H9 (cell line): ENCODE data around the gene ZNF790. TPM values are rescaled to one million over a fixed set of nuclear protein-coding genes. Genes with fewer than 3 reads are reported as not detected.

ENCODE experiments used
- DNase-seq: peaks from one replicate; pipeline ENCODE4 v3.0.0-alpha.2; 2017
- H2AFZ ChIP-seq: one replicate; pipeline ENCODE4 v1.6.1; 2013; ENCODE audit warnings: mild to moderate bottlenecking, low read length, control low read depth, moderate library complexity
- H2AK5ac ChIP-seq: 2 replicates; pipeline ENCODE4 v1.6.1; 2013; ENCODE audit warnings: low read length, control low read depth, mixed read lengths; ENCODE audit not compliant: insufficient read length
- H2BK120ac ChIP-seq: one replicate; pipeline ENCODE4 v1.6.1; 2013; ENCODE audit warnings: low read depth, mild to moderate bottlenecking, low read length, control low read depth, inconsistent platforms; ENCODE audit not compliant: poor library complexity, severe bottlenecking
- H2BK12ac ChIP-seq: 2 replicates; pipeline ENCODE4 v1.6.1; 2013; ENCODE audit warnings: low read length, control low read depth, mixed read lengths, low read depth; ENCODE audit not compliant: insufficient read length
- H2BK15ac ChIP-seq: 2 replicates; pipeline ENCODE4 v1.6.1; 2013; ENCODE audit warnings: low read depth, low read length, control low read depth
- H2BK20ac ChIP-seq: one replicate; pipeline ENCODE4 v1.6.1; 2013; ENCODE audit warnings: low read depth, mild to moderate bottlenecking, low read length, control low read depth, inconsistent platforms; ENCODE audit not compliant: poor library complexity, severe bottlenecking
- H2BK5ac ChIP-seq: 2 replicates; pipeline ENCODE4 v1.6.1; 2013; ENCODE audit warnings: low read length, control low read depth, mixed read lengths; ENCODE audit not compliant: insufficient read length
- H3K14ac ChIP-seq: 2 replicates; pipeline ENCODE4 v1.6.1; 2013; ENCODE audit warnings: low read length, control low read depth; ENCODE audit not compliant: insufficient read depth
- H3K18ac ChIP-seq: 2 replicates; pipeline ENCODE4 v1.6.1; 2013; ENCODE audit warnings: low read depth, mild to moderate bottlenecking, mixed read lengths, low read length, control low read depth; ENCODE audit not compliant: insufficient read length
- H3K23ac ChIP-seq: 2 replicates; pipeline ENCODE4 v1.6.1; 2013; ENCODE audit warnings: low read length, control low read depth, mixed read lengths, low read depth; ENCODE audit not compliant: insufficient read length
- H3K23me2 ChIP-seq: 2 replicates; pipeline ENCODE4 v1.6.1; 2013; ENCODE audit warnings: low read depth, mild to moderate bottlenecking, mixed read lengths, low read length, control low read depth; ENCODE audit not compliant: insufficient read length, poor library complexity, severe bottlenecking
- H3K27ac ChIP-seq: 2 replicates; pipeline ENCODE4 v1.5.1; 2013; ENCODE audit warnings: low read length, control low read depth, mixed read lengths, low read depth; ENCODE audit not compliant: insufficient read length
- H3K27me3 ChIP-seq: 2 replicates; pipeline ENCODE4 v1.6.1; 2013; ENCODE audit warnings: low read length, control low read depth, inconsistent platforms; ENCODE audit not compliant: insufficient read depth
- H3K4ac ChIP-seq: 2 replicates; pipeline ENCODE4 v1.6.1; 2013; ENCODE audit warnings: low read depth, mild to moderate bottlenecking, control low read depth, inconsistent platforms, low read length, moderate library complexity
- H3K4me1 ChIP-seq: 2 replicates; pipeline ENCODE4 v1.6.1; 2013; ENCODE audit warnings: low read length, control low read depth, inconsistent platforms; ENCODE audit not compliant: insufficient read depth
- H3K4me2 ChIP-seq: 2 replicates; pipeline ENCODE4 v1.6.1; 2013; ENCODE audit warnings: low read length, control low read depth, mixed read lengths; ENCODE audit not compliant: insufficient read length, insufficient read depth
- H3K56ac ChIP-seq: 2 replicates; pipeline ENCODE4 v1.6.1; 2013; ENCODE audit warnings: low read depth, mild to moderate bottlenecking, mixed read lengths, low read length, control low read depth; ENCODE audit not compliant: insufficient read length
- H3K79me1 ChIP-seq: 2 replicates; pipeline ENCODE4 v1.6.1; 2013; ENCODE audit warnings: low read depth, mild to moderate bottlenecking, moderate library complexity, low read length, control low read depth, inconsistent platforms; ENCODE audit not compliant: insufficient read depth, poor library complexity, severe bottlenecking
- H3K79me2 ChIP-seq: 2 replicates; pipeline ENCODE4 v1.6.1; 2013; ENCODE audit warnings: low read length, control low read depth, inconsistent platforms; ENCODE audit not compliant: insufficient read depth
- H3K9ac ChIP-seq: 2 replicates; pipeline ENCODE4 v1.6.1; 2013; ENCODE audit warnings: low read length, control low read depth, mixed read lengths; ENCODE audit not compliant: insufficient read length; ENCODE audit errors: extremely low read depth
- H3K9me3 ChIP-seq: one replicate; pipeline ENCODE4 v1.6.1; 2013; ENCODE audit warnings: low read depth, low read length, inconsistent platforms; ENCODE audit not compliant: control insufficient read depth
- H3T11ph ChIP-seq: one replicate; pipeline ENCODE4 v1.6.1; 2013; ENCODE audit warnings: mild to moderate bottlenecking, low read length, control low read depth, inconsistent platforms
- H4K20me1 ChIP-seq: one replicate; pipeline ENCODE4 v1.6.1; 2013; ENCODE audit not compliant: control insufficient read depth, insufficient read length, insufficient read depth
- H4K5ac ChIP-seq: 2 replicates; pipeline ENCODE4 v1.6.1; 2013; ENCODE audit warnings: low read depth, mild to moderate bottlenecking, mixed read lengths, low read length, control low read depth; ENCODE audit not compliant: insufficient read length
- H4K8ac ChIP-seq: replicated peaks from 2 replicates; pipeline ENCODE4 v1.6.1; 2013; ENCODE audit warnings: low read length, control low read depth, mixed read lengths, low read depth; ENCODE audit not compliant: insufficient read length
- H4K91ac ChIP-seq: 2 replicates; pipeline ENCODE4 v1.6.1; 2013; ENCODE audit warnings: low read depth, mild to moderate bottlenecking, moderate library complexity, mixed read lengths, low read length, control low read depth; ENCODE audit not compliant: insufficient read length
- H3K27ac Mint-ChIP-seq, 3 experiments: 2 replicates in 2 of 3; 3 replicates in 1 of 3; pipeline ENCODE4 v1.8.0; 2020 to 2021; ENCODE audit warnings: mixed read lengths in 3 of 3, mild to moderate bottlenecking in 1 of 3, moderate library complexity in 1 of 3
- H3K27me3 Mint-ChIP-seq: 2 replicates; pipeline ENCODE4 v1.8.0; 2021; ENCODE audit warnings: low read depth, mild to moderate bottlenecking, moderate library complexity, mixed read lengths
- H3K36me3 Mint-ChIP-seq, 3 experiments: 2 replicates in 2 of 3; 3 replicates in 1 of 3; pipeline ENCODE4 v1.8.0; 2020 to 2021; ENCODE audit warnings: low read depth in 3 of 3, mixed read lengths in 3 of 3; ENCODE audit not compliant: insufficient read depth in 1 of 3
- H3K4me1 Mint-ChIP-seq, 2 experiments: 2 replicates each; pipeline ENCODE4 v1.8.0; 2020; ENCODE audit warnings: mixed read lengths in 2 of 2
- H3K4me3 Mint-ChIP-seq, 2 experiments: 2 replicates in 1 of 2; 3 replicates in 1 of 2; pipeline ENCODE4 v1.8.0; 2020 to 2021; ENCODE audit warnings: mild to moderate bottlenecking in 2 of 2, mixed read lengths in 2 of 2, moderate library complexity in 1 of 2
- H3K9me3 Mint-ChIP-seq, 2 experiments: 2 replicates in 1 of 2; 3 replicates in 1 of 2; pipeline ENCODE4 v1.8.0; 2020; ENCODE audit warnings: mild to moderate bottlenecking in 2 of 2, mixed read lengths in 2 of 2, moderate library complexity in 1 of 2
- CTCF ChIP-seq: fragments of 200-600 bp; sonication (generic); conservative IDR thresholded peaks from 3 replicates; pipeline ENCODE4 v1.8.0; 2021; ENCODE audit warnings: antibody characterized with exemption, mild to moderate bottlenecking
- total RNA-seq: library from RNA; stranded (reverse); gene quantifications from 2 replicates; pipeline ENCODE4 v1.2.1, GENCODE V29; 2021

ZNF790 gene
- total RNA-seq, 1 experiment from 2014 or later: 8.2 TPM

- Histone ChIP-seq H2BK5ac (no peak overlapping the region), H3K14ac (no peak overlapping the region), H4K5ac (no peak overlapping the region), H3K9ac (no peak overlapping the region), H3K4me1 (no peaks in the 10 kb centered on the region), H3K79me1 (no peaks in the 10 kb centered on the region), H4K91ac (no peak overlapping the region), H4K20me1 (no peaks in the 10 kb centered on the region), H3K4ac (no peak overlapping the region), H2BK12ac (no peak overlapping the region), H3K9me3 (peaks cover 8% of the 10 kb centered on the region), H2BK20ac (no peak overlapping the region), H3K56ac (no peak overlapping the region), H4K8ac (no peak overlapping the region), H3K4me2 (no peak overlapping the region), H3T11ph (no peak overlapping the region), H3K18ac (no peak overlapping the region), H2BK15ac (no peak overlapping the region), H3K27ac (no peak overlapping the region), H3K79me2 (no peaks in the 10 kb centered on the region; the same call in 1 of the 2 replicates), H3K23ac (no peak overlapping the region), H3K27me3 (no peaks in the 10 kb centered on the region), H2BK120ac (no peak overlapping the region), H3K23me2 (no peaks in the 10 kb centered on the region), H2AK5ac (no peak overlapping the region), H2AFZ (no peak overlapping the region)
- no peak for TF ChIP-seq CTCF
- H3K4me1 Mint-ChIP-seq: no peaks in the 10 kb centered on the region
- H3K27me3 Mint-ChIP-seq: no peaks in the 10 kb centered on the region
- H3K27ac Mint-ChIP-seq: no peak overlapping the region
- DNase-seq: no peak
- peaks cover 71 to 81% of the 10 kb centered on the region in 2 experiments for H3K9me3 Mint-ChIP-seq
- H3K4me3 Mint-ChIP-seq: no peak overlapping the region
- peaks cover 19 to 55% (median 51%) of the 10 kb centered on the region in 3 experiments for H3K36me3 Mint-ChIP-seq
Observed at GRCh38 chr19:36807029-36807428, 31.2 kb downstream of the ZNF790 start.
